Measurements from ENCODE around the gene PRDX3.

PRDX3 gene

DNA sequence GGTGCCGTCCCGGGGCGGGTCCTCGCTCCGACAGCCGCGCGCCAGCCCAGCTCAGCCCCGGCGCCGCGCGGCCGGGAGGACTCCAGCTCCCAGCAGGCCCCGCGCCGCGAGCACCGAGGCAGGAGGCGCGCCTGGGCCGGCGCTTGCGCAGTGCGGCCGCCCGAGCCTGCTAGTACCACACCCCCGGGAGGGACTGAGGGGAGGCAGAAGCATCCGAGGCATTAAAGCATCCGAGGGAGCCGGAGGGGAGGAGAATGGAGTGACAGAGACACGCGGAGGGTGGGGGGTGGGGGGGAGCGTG, 28.7 kb upstream of the PRDX3 start, which contains the start of gene GRK5:
Gene GRK5 (plus strand): TSS at position 206 of the 301 bp plus-strand sequence. CDS start 347 bp downstream, outside the sequence.
- Histone ChIP-seq H3K36me3 (ENCODE audit: control insufficient read depth in 2 of 2, insufficient read depth in 2 of 2, low read length in 2 of 2) (no peaks in the 10 kb centered on the region), H3K4me3 (ENCODE audit: low read length in 2 of 2) (peak within 1 kb of the TSS; percentile 74 to 85), H3K9me3 (ENCODE audit: control insufficient read depth in 2 of 2, low read length in 2 of 2) (no peaks in the 10 kb centered on the region), H3K9ac (ENCODE audit: low read depth in 1 of 2, low read length in 2 of 2) (peak within 1 kb of the TSS; percentile 72 to 80), H3K27me3 (ENCODE audit: control insufficient read depth in 2 of 2, insufficient read depth in 2 of 2, low read length in 2 of 2) (peaks cover 6% of the 10 kb centered on the region in 2 donors), H3K27ac (ENCODE audit: low read depth in 2 of 2, low read length in 2 of 2) (peak within 1 kb of the TSS; percentile 91 to 92), H3K4me1 (ENCODE audit: control insufficient read depth in 2 of 2, insufficient read depth in 2 of 2, low read length in 2 of 2) (peaks cover 17 to 21% of the 10 kb centered on the region in 2 donors)

DNA sequence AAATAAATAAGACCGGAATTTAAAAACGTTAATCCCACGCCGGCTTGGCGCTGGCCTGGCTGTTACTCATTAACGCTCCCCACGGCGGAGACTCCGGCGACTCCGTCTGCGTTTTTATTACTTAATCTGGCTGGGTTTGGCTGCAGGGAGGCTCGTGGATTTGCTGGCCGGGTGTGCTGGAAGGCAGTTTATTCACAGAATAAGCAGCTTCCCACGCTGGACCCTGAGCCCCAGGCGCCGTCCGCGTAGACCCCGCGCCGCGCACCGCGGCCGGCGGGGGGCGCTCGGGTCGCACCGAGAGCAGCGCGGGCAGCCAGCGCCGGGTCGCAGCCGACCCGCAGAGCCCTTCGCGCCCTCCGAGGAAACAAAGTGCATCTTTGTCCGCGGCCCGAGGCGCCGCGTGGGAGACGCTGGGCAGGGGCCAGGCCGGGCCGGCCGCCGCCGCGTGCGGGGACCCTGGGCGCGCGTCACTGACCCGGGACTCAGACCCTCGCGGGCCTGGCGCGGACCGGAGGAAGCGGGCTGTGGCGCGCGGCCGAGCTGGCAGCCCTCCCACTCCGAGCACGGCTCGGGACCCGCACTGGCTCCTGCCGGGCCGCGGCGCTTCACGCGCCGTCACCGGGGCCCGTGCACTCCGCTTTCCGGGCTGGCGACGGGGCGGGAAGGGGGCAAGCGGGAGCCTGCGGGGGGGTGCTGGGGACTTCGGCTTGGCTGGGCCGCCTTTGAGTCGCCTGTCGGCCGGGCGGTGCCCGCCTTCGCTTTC, 28.2 kb upstream of the PRDX3 start:
- Histone ChIP-seq H3K4me1 (ENCODE audit: control insufficient read depth in 2 of 2, insufficient read depth in 2 of 2, low read length in 2 of 2) (peaks cover 15 to 21% of the 10 kb centered on the region in 2 donors), H3K27ac (ENCODE audit: low read depth in 2 of 2, low read length in 2 of 2) (peak overlapping the region; percentile 91 to 92), H3K36me3 (ENCODE audit: control insufficient read depth in 2 of 2, insufficient read depth in 2 of 2, low read length in 2 of 2) (no peaks in the 10 kb centered on the region), H3K4me3 (ENCODE audit: low read length in 2 of 2) (peak overlapping the region; percentile 69 to 74), H3K9ac (ENCODE audit: low read depth in 1 of 2, low read length in 2 of 2) (peak overlapping the region; percentile 52 to 80), H3K9me3 (ENCODE audit: control insufficient read depth in 2 of 2, low read length in 2 of 2) (no peaks in the 10 kb centered on the region), H3K27me3 (ENCODE audit: control insufficient read depth in 2 of 2, insufficient read depth in 2 of 2, low read length in 2 of 2) (peaks cover 6% of the 10 kb centered on the region in 2 donors)

DNA sequence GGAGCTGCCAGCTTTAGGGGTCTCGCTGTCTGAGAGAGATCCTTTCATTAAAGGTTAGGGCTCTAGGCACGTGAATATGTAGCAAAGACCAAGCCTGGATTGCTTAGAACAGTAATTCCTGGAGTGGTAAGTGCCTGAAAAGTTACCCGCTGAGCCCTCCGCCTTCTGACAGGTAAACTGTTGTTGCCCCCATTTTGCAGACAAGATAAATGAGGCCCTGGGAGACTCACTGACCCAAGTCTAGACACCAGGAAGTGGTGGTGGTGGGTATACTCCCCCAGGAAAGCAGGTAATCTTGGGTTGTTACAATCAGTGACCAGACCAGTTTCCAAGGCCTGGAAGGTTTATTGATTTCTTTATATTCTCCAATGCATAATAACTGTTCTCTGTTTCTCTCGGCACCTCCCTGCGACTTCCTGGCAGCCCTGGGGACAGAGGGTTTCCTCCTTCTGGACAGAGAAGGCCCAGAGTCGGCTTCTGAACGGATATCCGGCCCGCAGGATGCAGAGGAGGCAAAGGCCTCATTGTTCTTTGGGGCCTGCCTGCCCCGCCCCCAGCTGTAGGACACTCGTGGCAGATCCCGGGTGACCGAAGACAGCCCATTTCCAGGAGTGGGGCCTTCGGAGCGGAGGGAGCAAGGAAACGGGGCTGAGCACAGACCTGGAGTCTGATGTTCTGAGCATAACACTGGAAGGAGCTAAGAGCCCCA, 27.4 kb upstream of the PRDX3 start:
- H3K4me1 ChIP-seq (ENCODE audit: control insufficient read depth in 2 of 2, insufficient read depth in 2 of 2, low read length in 2 of 2): peaks cover 15 to 21% of the 10 kb centered on the region in 2 donors
- no peaks in the 10 kb centered on the region for H3K9me3 ChIP-seq (ENCODE audit: control insufficient read depth in 2 of 2, low read length in 2 of 2)
- peaks cover 6% of the 10 kb centered on the region in 2 donors for H3K27me3 ChIP-seq (ENCODE audit: control insufficient read depth in 2 of 2, insufficient read depth in 2 of 2, low read length in 2 of 2)
- H3K27ac ChIP-seq (ENCODE audit: low read depth in 2 of 2, low read length in 2 of 2): peak overlapping the region; percentile 91 to 92
- peak overlapping the region; percentile 69 to 74 for H3K4me3 ChIP-seq (ENCODE audit: low read length in 2 of 2)
- peak overlapping the region; percentile 52 to 80 for H3K9ac ChIP-seq (ENCODE audit: low read depth in 1 of 2, low read length in 2 of 2)
- H3K36me3 ChIP-seq (ENCODE audit: control insufficient read depth in 2 of 2, insufficient read depth in 2 of 2, low read length in 2 of 2): no peaks in the 10 kb centered on the region

DNA sequence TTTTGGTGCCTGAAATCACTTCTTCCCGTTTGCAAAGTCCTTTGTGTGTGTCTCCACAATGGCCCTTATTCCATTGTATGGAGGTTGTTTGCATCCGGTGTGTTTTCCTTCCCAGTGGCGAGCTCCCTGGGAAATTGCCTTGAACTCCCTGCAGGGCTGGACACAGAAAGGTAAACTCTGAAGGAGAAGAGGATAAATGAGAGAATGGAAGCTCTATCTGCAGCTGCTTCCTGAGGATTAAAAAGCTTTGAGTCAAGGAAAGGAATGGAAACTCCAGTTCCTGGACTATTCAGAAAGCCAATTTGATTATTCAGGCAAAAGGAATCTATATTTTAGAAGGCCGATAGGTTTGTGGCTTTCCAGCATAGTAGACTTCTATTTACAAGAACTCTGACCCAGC, 24.4 kb upstream of the PRDX3 start:
- Histone ChIP-seq H3K9me3 (ENCODE audit: control insufficient read depth in 2 of 2, low read length in 2 of 2) (no peaks in the 10 kb centered on the region), H3K4me3 (ENCODE audit: low read length in 2 of 2) (no peak overlapping the region), H3K9ac (ENCODE audit: low read depth in 1 of 2, low read length in 2 of 2) (no peak overlapping the region), H3K36me3 (ENCODE audit: control insufficient read depth in 2 of 2, insufficient read depth in 2 of 2, low read length in 2 of 2) (no peaks in the 10 kb centered on the region), H3K27ac (ENCODE audit: low read depth in 2 of 2, low read length in 2 of 2) (no peak overlapping the region), H3K27me3 (ENCODE audit: control insufficient read depth in 2 of 2, insufficient read depth in 2 of 2, low read length in 2 of 2) (peaks cover 0 to under 1% of the 10 kb centered on the region in 2 donors), H3K4me1 (ENCODE audit: control insufficient read depth in 2 of 2, insufficient read depth in 2 of 2, low read length in 2 of 2) (peaks cover 9 to 11% of the 10 kb centered on the region in 2 donors)

DNA sequence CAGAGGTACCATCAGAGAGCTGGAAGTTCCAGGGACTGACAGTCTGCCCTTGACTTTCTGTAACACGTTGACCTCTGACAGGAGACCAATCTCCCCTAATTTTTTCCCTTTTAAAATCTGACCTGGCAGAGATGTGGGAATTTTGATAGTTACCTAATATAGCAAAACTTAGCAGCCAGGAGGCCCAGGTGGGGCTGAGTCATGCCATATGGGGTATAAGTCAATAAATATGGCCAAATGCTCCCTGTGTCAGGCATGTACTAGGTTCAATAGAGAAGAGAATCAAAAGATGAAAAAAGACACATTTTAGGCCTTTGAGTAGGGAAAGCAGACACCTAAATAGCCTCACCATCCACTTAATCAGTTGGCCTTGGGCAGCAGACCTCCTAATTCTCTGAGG, 22.6 kb upstream of the PRDX3 start:
- Histone ChIP-seq H3K9ac (ENCODE audit: low read depth in 1 of 2, low read length in 2 of 2) (no peak overlapping the region), H3K4me1 (ENCODE audit: control insufficient read depth in 2 of 2, insufficient read depth in 2 of 2, low read length in 2 of 2) (peaks cover 4 to 6% of the 10 kb centered on the region in 2 donors), H3K4me3 (ENCODE audit: low read length in 2 of 2) (no peak overlapping the region), H3K9me3 (ENCODE audit: control insufficient read depth in 2 of 2, low read length in 2 of 2) (no peaks in the 10 kb centered on the region), H3K27ac (ENCODE audit: low read depth in 2 of 2, low read length in 2 of 2) (no peak overlapping the region), H3K27me3 (ENCODE audit: control insufficient read depth in 2 of 2, insufficient read depth in 2 of 2, low read length in 2 of 2) (no peaks in the 10 kb centered on the region), H3K36me3 (ENCODE audit: control insufficient read depth in 2 of 2, insufficient read depth in 2 of 2, low read length in 2 of 2) (no peaks in the 10 kb centered on the region)

DNA sequence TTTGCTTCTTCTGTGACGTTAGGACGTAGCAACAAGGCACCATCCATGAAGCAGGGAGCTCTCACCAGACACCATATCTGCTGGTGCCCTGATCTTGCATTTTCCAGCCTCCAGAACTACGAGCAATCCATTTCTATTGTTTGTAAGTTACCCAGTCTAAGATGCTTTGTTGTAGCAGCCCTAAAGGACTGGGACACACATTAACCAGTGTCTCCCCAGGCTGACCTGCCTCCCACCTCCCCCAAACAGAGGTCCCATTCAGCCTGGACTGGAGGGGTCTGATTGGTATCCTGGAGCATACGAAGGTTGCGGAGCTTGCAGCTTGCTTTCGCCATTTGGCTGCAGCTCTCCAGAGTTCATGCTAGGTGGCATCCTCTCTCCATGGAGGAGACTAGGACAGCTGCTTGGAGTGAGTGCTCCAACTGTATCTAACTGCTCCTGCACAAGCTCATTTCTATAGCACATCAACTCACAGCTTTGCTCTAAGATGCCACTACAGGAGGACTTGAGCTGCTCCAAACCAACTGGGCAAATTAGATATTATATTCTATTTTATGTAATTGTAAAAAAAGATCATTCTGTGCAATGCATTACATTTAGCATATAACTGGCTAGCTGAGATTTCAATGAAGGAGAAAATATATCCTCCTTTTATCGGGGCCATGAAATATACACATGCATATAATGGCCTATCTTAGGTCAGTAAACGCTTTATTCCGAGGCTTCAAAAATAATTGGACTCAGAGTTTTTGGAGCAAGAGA, 20.8 kb upstream of the PRDX3 start:
- H3K9ac ChIP-seq (ENCODE audit: low read depth in 1 of 2, low read length in 2 of 2): no peak overlapping the region
- no peak overlapping the region for H3K4me3 ChIP-seq (ENCODE audit: low read length in 2 of 2)
- H3K4me1 ChIP-seq (ENCODE audit: control insufficient read depth in 2 of 2, insufficient read depth in 2 of 2, low read length in 2 of 2): no peaks in the 10 kb centered on the region
- H3K36me3 ChIP-seq (ENCODE audit: control insufficient read depth in 2 of 2, insufficient read depth in 2 of 2, low read length in 2 of 2): no peaks in the 10 kb centered on the region
- H3K27ac ChIP-seq (ENCODE audit: low read depth in 2 of 2, low read length in 2 of 2): no peak overlapping the region
- no peaks in the 10 kb centered on the region for H3K9me3 ChIP-seq (ENCODE audit: control insufficient read depth in 2 of 2, low read length in 2 of 2)
- H3K27me3 ChIP-seq (ENCODE audit: control insufficient read depth in 2 of 2, insufficient read depth in 2 of 2, low read length in 2 of 2): no peaks in the 10 kb centered on the region

DNA sequence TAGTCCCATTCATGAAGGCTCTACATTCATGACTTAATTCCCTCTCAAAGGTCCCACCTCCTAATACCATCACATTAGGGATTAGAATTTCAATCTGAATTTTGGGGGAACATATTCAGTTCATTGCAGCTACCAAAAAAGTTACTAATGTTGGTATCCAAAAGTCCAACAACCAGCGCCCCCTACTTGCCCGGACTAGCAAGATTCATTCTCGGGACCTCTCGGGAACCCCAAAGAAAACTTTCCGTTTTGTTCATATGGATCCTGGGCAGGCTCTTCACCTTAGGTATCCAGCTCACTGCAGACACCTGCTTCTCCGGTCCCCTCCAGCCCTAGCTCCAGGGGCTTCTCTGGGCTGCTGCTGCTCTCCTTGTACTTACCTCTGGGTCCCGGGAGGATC, 19.8 kb upstream of the PRDX3 start:
- no peak overlapping the region for H3K27ac ChIP-seq (ENCODE audit: low read depth in 2 of 2, low read length in 2 of 2)
- H3K27me3 ChIP-seq (ENCODE audit: control insufficient read depth in 2 of 2, insufficient read depth in 2 of 2, low read length in 2 of 2): no peaks in the 10 kb centered on the region
- no peaks in the 10 kb centered on the region for H3K9me3 ChIP-seq (ENCODE audit: control insufficient read depth in 2 of 2, low read length in 2 of 2)
- H3K4me3 ChIP-seq (ENCODE audit: low read length in 2 of 2): no peak overlapping the region
- H3K4me1 ChIP-seq (ENCODE audit: control insufficient read depth in 2 of 2, insufficient read depth in 2 of 2, low read length in 2 of 2): no peaks in the 10 kb centered on the region
- no peak overlapping the region for H3K9ac ChIP-seq (ENCODE audit: low read depth in 1 of 2, low read length in 2 of 2)
- no peaks in the 10 kb centered on the region for H3K36me3 ChIP-seq (ENCODE audit: control insufficient read depth in 2 of 2, insufficient read depth in 2 of 2, low read length in 2 of 2)

DNA sequence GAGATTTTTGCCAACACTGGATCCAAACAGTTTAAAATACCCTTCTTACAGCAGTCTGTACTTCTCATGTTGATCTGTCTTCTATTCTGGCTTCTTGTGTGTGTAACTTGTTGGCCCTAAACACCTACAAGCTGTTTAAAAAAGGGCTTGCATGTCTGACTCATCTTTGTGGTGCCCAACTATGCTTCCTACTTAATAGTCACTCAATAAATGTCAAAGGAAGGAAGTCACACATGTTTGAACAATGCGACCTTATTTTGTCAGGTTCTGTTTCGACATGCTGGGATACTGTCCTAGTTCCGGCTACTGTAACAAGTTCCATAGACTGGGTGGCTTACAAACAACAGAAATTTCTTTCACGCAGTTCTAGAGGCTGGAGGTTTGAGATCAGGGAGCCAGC, 19.3 kb upstream of the PRDX3 start:
- no peaks in the 10 kb centered on the region for H3K36me3 ChIP-seq (ENCODE audit: control insufficient read depth in 2 of 2, insufficient read depth in 2 of 2, low read length in 2 of 2)
- no peak overlapping the region for H3K27ac ChIP-seq (ENCODE audit: low read depth in 2 of 2, low read length in 2 of 2)
- H3K27me3 ChIP-seq (ENCODE audit: control insufficient read depth in 2 of 2, insufficient read depth in 2 of 2, low read length in 2 of 2): no peaks in the 10 kb centered on the region
- no peak overlapping the region for H3K9ac ChIP-seq (ENCODE audit: low read depth in 1 of 2, low read length in 2 of 2)
- no peaks in the 10 kb centered on the region for H3K4me1 ChIP-seq (ENCODE audit: control insufficient read depth in 2 of 2, insufficient read depth in 2 of 2, low read length in 2 of 2)
- no peaks in the 10 kb centered on the region for H3K9me3 ChIP-seq (ENCODE audit: control insufficient read depth in 2 of 2, low read length in 2 of 2)
- H3K4me3 ChIP-seq (ENCODE audit: low read length in 2 of 2): no peak overlapping the region

DNA sequence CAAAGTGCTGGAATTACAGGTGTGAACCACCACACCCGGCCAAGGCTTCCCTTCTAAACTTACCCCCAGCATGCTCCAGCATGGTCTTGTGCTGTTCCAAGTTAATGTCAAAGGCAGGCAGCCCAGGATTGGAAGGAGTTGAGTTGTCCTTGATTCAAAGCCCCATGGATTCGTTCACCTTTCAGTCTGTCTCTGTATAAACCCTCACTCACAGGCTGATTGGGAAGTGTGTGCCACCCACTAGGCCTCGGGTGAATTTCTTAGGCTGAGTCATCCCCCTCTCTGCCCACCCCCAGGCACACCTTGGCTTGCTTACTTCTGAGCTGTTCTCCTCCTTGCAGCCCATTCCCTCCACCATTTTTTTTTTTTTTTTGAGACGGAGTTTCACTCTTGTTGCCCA, 13.3 kb upstream of the PRDX3 start:
- H3K4me3 ChIP-seq (ENCODE audit: low read length in 2 of 2): no peak overlapping the region
- no peaks in the 10 kb centered on the region for H3K36me3 ChIP-seq (ENCODE audit: control insufficient read depth in 2 of 2, insufficient read depth in 2 of 2, low read length in 2 of 2)
- H3K27me3 ChIP-seq (ENCODE audit: control insufficient read depth in 2 of 2, insufficient read depth in 2 of 2, low read length in 2 of 2): no peaks in the 10 kb centered on the region
- no peaks in the 10 kb centered on the region for H3K4me1 ChIP-seq (ENCODE audit: control insufficient read depth in 2 of 2, insufficient read depth in 2 of 2, low read length in 2 of 2)
- no peak overlapping the region for H3K27ac ChIP-seq (ENCODE audit: low read depth in 2 of 2, low read length in 2 of 2)
- no peaks in the 10 kb centered on the region for H3K9me3 ChIP-seq (ENCODE audit: control insufficient read depth in 2 of 2, low read length in 2 of 2)
- H3K9ac ChIP-seq (ENCODE audit: low read depth in 1 of 2, low read length in 2 of 2): no peak overlapping the region
